GM19043 (cell line): ENCODE data around the gene STXBP6.
A peak's percentile ranks its signal among the peaks of the same experiment; 100 is the strongest.
"Not testable (repeated sequence)": the region's sequence is repeated elsewhere in the genome, so short reads cannot be mapped to it uniquely, and the experiment has no call there.

Source experiments
- ATAC-seq: cut with Tn5 transposase; IDR thresholded peaks from one replicate; pipeline ENCODE4 v1.9.1; 2021; ENCODE audit warnings: low read depth; ENCODE audit not compliant: unreplicated experiment

STXBP6 gene

GRCh38 chr14:24959791-24960331 is 90.1 kb downstream of the STXBP6 start:
- ATAC-seq, result peak; percentile 80

GRCh38 chr14:24958271-24958670 is 91.7 kb downstream of the STXBP6 start:
- ATAC-seq, result no peak

- no peak for ATAC-seq
Observed at GRCh38 chr14:24957814-24958213, 92.1 kb downstream of the STXBP6 start.

GRCh38 chr14:24956104-24956503 is 93.8 kb downstream of the STXBP6 start:
- ATAC-seq, result no peak

- ATAC-seq, result no peak
Observed at GRCh38 chr14:24954700-24955037, 95.3 kb downstream of the STXBP6 start.

GRCh38 chr14:24954037-24954699 is 95.8 kb downstream of the STXBP6 start:
- peak; percentile 85 for ATAC-seq

- ATAC-seq, result no peak
Observed at GRCh38 chr14:24952851-24953666, 96.9 kb downstream of the STXBP6 start.

- no peak for ATAC-seq
Observed at GRCh38 chr14:24948261-24948847, 101.6 kb downstream of the STXBP6 start.

GRCh38 chr14:24947131-24947530 is 102.8 kb downstream of the STXBP6 start:
- ATAC-seq, result no peak

- no peak for ATAC-seq
Observed at GRCh38 chr14:24944800-24945199, 105.1 kb downstream of the STXBP6 start.

- ATAC-seq, result no peak
Observed at GRCh38 chr14:24943024-24943423, 106.9 kb downstream of the STXBP6 start.

- peak; percentile 59 for ATAC-seq
Observed at GRCh38 chr14:24941719-24942118, 108.2 kb downstream of the STXBP6 start.

GRCh38 chr14:24940213-24940783 is 109.6 kb downstream of the STXBP6 start:
- no peak for ATAC-seq

- no peak for ATAC-seq
Observed at GRCh38 chr14:24938593-24938992, 111.4 kb downstream of the STXBP6 start.

- no peak for ATAC-seq
Observed at GRCh38 chr14:24937300-24937699, 112.6 kb downstream of the STXBP6 start.

GRCh38 chr14:24936773-24937172 is 113.2 kb downstream of the STXBP6 start:
- ATAC-seq, result not testable (repeated sequence)

- no peak for ATAC-seq
Observed at GRCh38 chr14:24935796-24936195, 114.2 kb downstream of the STXBP6 start.

GRCh38 chr14:24928386-24928900 is 121.5 kb downstream of the STXBP6 start:
- no peak for ATAC-seq

- ATAC-seq, result no peak
Observed at GRCh38 chr14:24927809-24928208, 122.1 kb downstream of the STXBP6 start.

GRCh38 chr14:24925771-24926374 is 124.1 kb downstream of the STXBP6 start:
- ATAC-seq, result no peak
